ENCODE data around the gene PCNP.

PCNP gene

DNA sequence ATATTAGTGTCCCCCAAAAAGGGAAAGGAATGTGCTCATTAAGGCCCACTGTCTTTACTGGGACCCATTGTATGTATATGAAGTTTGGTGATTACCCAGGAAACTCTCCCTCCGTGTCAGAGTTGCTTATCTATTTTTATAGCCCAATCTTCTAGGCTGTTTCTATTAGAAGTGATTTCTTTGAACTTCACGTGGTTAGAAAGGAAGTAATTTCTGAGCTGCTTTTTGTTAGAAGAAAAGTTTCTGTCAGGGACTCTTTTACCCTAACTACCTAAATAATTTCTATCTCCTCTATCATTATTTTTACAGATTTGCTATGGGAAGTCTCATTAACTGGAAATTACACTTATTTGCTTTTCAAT lies 43.3 kb upstream of the PCNP start:
- no peak for TF ChIP-seq TAF1 (IDR thresholded peaks at IDR 0.05; ENCODE audit: borderline replicate concordance, insufficient read depth, low read length)
- TF ChIP-seq SIN3A (IDR thresholded peaks at IDR 0.05; ENCODE audit: borderline replicate concordance, insufficient read depth, low read length): no peak
- no peak for TF ChIP-seq POLR2AphosphoS5 (IDR thresholded peaks at IDR 0.05; ENCODE audit: low read depth, low read length)
- TF ChIP-seq, protein P1, sequence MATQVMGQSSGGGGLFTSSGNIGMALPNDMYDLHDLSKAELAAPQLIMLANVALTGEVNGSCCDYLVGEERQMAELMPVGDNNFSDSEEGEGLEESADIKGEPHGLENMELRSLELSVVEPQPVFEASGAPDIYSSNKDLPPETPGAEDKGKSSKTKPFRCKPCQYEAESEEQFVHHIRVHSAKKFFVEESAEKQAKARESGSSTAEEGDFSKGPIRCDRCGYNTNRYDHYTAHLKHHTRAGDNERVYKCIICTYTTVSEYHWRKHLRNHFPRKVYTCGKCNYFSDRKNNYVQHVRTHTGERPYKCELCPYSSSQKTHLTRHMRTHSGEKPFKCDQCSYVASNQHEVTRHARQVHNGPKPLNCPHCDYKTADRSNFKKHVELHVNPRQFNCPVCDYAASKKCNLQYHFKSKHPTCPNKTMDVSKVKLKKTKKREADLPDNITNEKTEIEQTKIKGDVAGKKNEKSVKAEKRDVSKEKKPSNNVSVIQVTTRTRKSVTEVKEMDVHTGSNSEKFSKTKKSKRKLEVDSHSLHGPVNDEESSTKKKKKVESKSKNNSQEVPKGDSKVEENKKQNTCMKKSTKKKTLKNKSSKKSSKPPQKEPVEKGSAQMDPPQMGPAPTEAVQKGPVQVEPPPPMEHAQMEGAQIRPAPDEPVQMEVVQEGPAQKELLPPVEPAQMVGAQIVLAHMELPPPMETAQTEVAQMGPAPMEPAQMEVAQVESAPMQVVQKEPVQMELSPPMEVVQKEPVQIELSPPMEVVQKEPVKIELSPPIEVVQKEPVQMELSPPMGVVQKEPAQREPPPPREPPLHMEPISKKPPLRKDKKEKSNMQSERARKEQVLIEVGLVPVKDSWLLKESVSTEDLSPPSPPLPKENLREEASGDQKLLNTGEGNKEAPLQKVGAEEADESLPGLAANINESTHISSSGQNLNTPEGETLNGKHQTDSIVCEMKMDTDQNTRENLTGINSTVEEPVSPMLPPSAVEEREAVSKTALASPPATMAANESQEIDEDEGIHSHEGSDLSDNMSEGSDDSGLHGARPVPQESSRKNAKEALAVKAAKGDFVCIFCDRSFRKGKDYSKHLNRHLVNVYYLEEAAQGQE (IDR thresholded peaks at IDR 0.05; ENCODE audit: insufficient read depth in 1 of 2, low read depth in 2 of 2, low read length in 2 of 2): no peak
- TF ChIP-seq FOXP2 (optimal IDR thresholded peaks at IDR 0.05; ENCODE audit: borderline replicate concordance, extremely low read depth, extremely low read length, insufficient read depth): no peak

- TF ChIP-seq SIN3A (IDR thresholded peaks at IDR 0.05; ENCODE audit: borderline replicate concordance, insufficient read depth, low read length): no peak
- TF ChIP-seq TAF1 (IDR thresholded peaks at IDR 0.05; ENCODE audit: borderline replicate concordance, insufficient read depth, low read length): no peak
- TF ChIP-seq, protein P1 (IDR thresholded peaks at IDR 0.05; ENCODE audit: insufficient read depth in 1 of 2, low read depth in 2 of 2, low read length in 2 of 2): no peak
- no peak for TF ChIP-seq POLR2AphosphoS5 (IDR thresholded peaks at IDR 0.05; ENCODE audit: low read depth, low read length)
These were observed 42.4 kb upstream of the PCNP start for GRCh38 chr3:101531473-101532086.

GRCh38 chr3:101532783-101533602 lies 41.0 kb upstream of the PCNP start:
- TF ChIP-seq, protein P1 (IDR thresholded peaks at IDR 0.05; ENCODE audit: insufficient read depth in 1 of 2, low read depth in 2 of 2, low read length in 2 of 2): no peak
- no peak for TF ChIP-seq SIN3A (IDR thresholded peaks at IDR 0.05; ENCODE audit: borderline replicate concordance, insufficient read depth, low read length)
- no peak for TF ChIP-seq TAF1 (IDR thresholded peaks at IDR 0.05; ENCODE audit: borderline replicate concordance, insufficient read depth, low read length)
- TF ChIP-seq FOXP2 (optimal IDR thresholded peaks at IDR 0.05; ENCODE audit: borderline replicate concordance, extremely low read depth, extremely low read length, insufficient read depth): no peak
- no peak for TF ChIP-seq POLR2AphosphoS5 (IDR thresholded peaks at IDR 0.05; ENCODE audit: low read depth, low read length)

GRCh38 chr3:101533603-101533968 lies 40.4 kb upstream of the PCNP start:
- TF ChIP-seq FOXP2 (optimal IDR thresholded peaks at IDR 0.05; ENCODE audit: borderline replicate concordance, extremely low read depth, extremely low read length, insufficient read depth) (no peak), SIN3A (IDR thresholded peaks at IDR 0.05; ENCODE audit: borderline replicate concordance, insufficient read depth, low read length) (no peak), TAF1 (IDR thresholded peaks at IDR 0.05; ENCODE audit: borderline replicate concordance, insufficient read depth, low read length) (no peak), POLR2AphosphoS5 (IDR thresholded peaks at IDR 0.05; ENCODE audit: low read depth, low read length) (no peak)
- TF ChIP-seq, protein P1 (IDR thresholded peaks at IDR 0.05; ENCODE audit: insufficient read depth in 1 of 2, low read depth in 2 of 2, low read length in 2 of 2): no peak
